H9 (cell line): ENCODE measurements around the gene ATP8A2. TPM values are rescaled to one million over a fixed set of nuclear protein-coding genes. Genes with fewer than 3 reads are reported as not detected.

Experiments used
- DNase-seq: peaks from one replicate; pipeline ENCODE4 v3.0.0-alpha.2; 2017
- H2AFZ ChIP-seq: one replicate; pipeline ENCODE4 v1.6.1; 2013; ENCODE audit warnings: mild to moderate bottlenecking, low read length, control low read depth, moderate library complexity
- H2AK5ac ChIP-seq: 2 replicates; pipeline ENCODE4 v1.6.1; 2013; ENCODE audit warnings: low read length, control low read depth, mixed read lengths; ENCODE audit not compliant: insufficient read length
- H2BK120ac ChIP-seq: one replicate; pipeline ENCODE4 v1.6.1; 2013; ENCODE audit warnings: low read depth, mild to moderate bottlenecking, low read length, control low read depth, inconsistent platforms; ENCODE audit not compliant: poor library complexity, severe bottlenecking
- H2BK12ac ChIP-seq: 2 replicates; pipeline ENCODE4 v1.6.1; 2013; ENCODE audit warnings: low read length, control low read depth, mixed read lengths, low read depth; ENCODE audit not compliant: insufficient read length
- H2BK15ac ChIP-seq: 2 replicates; pipeline ENCODE4 v1.6.1; 2013; ENCODE audit warnings: low read depth, low read length, control low read depth
- H2BK20ac ChIP-seq: one replicate; pipeline ENCODE4 v1.6.1; 2013; ENCODE audit warnings: low read depth, mild to moderate bottlenecking, low read length, control low read depth, inconsistent platforms; ENCODE audit not compliant: poor library complexity, severe bottlenecking
- H2BK5ac ChIP-seq: 2 replicates; pipeline ENCODE4 v1.6.1; 2013; ENCODE audit warnings: low read length, control low read depth, mixed read lengths; ENCODE audit not compliant: insufficient read length
- H3K14ac ChIP-seq: 2 replicates; pipeline ENCODE4 v1.6.1; 2013; ENCODE audit warnings: low read length, control low read depth; ENCODE audit not compliant: insufficient read depth
- H3K18ac ChIP-seq: 2 replicates; pipeline ENCODE4 v1.6.1; 2013; ENCODE audit warnings: low read depth, mild to moderate bottlenecking, mixed read lengths, low read length, control low read depth; ENCODE audit not compliant: insufficient read length
- H3K23ac ChIP-seq: 2 replicates; pipeline ENCODE4 v1.6.1; 2013; ENCODE audit warnings: low read length, control low read depth, mixed read lengths, low read depth; ENCODE audit not compliant: insufficient read length
- H3K23me2 ChIP-seq: 2 replicates; pipeline ENCODE4 v1.6.1; 2013; ENCODE audit warnings: low read depth, mild to moderate bottlenecking, mixed read lengths, low read length, control low read depth; ENCODE audit not compliant: insufficient read length, poor library complexity, severe bottlenecking
- H3K27ac ChIP-seq: 2 replicates; pipeline ENCODE4 v1.5.1; 2013; ENCODE audit warnings: low read length, control low read depth, mixed read lengths, low read depth; ENCODE audit not compliant: insufficient read length
- H3K27me3 ChIP-seq: 2 replicates; pipeline ENCODE4 v1.6.1; 2013; ENCODE audit warnings: low read length, control low read depth, inconsistent platforms; ENCODE audit not compliant: insufficient read depth
- H3K4ac ChIP-seq: 2 replicates; pipeline ENCODE4 v1.6.1; 2013; ENCODE audit warnings: low read depth, mild to moderate bottlenecking, control low read depth, inconsistent platforms, low read length, moderate library complexity
- H3K4me1 ChIP-seq: 2 replicates; pipeline ENCODE4 v1.6.1; 2013; ENCODE audit warnings: low read length, control low read depth, inconsistent platforms; ENCODE audit not compliant: insufficient read depth
- H3K4me2 ChIP-seq: 2 replicates; pipeline ENCODE4 v1.6.1; 2013; ENCODE audit warnings: low read length, control low read depth, mixed read lengths; ENCODE audit not compliant: insufficient read length, insufficient read depth
- H3K56ac ChIP-seq: 2 replicates; pipeline ENCODE4 v1.6.1; 2013; ENCODE audit warnings: low read depth, mild to moderate bottlenecking, mixed read lengths, low read length, control low read depth; ENCODE audit not compliant: insufficient read length
- H3K79me1 ChIP-seq: 2 replicates; pipeline ENCODE4 v1.6.1; 2013; ENCODE audit warnings: low read depth, mild to moderate bottlenecking, moderate library complexity, low read length, control low read depth, inconsistent platforms; ENCODE audit not compliant: insufficient read depth, poor library complexity, severe bottlenecking
- H3K79me2 ChIP-seq: 2 replicates; pipeline ENCODE4 v1.6.1; 2013; ENCODE audit warnings: low read length, control low read depth, inconsistent platforms; ENCODE audit not compliant: insufficient read depth
- H3K9ac ChIP-seq: 2 replicates; pipeline ENCODE4 v1.6.1; 2013; ENCODE audit warnings: low read length, control low read depth, mixed read lengths; ENCODE audit not compliant: insufficient read length; ENCODE audit errors: extremely low read depth
- H3K9me3 ChIP-seq: one replicate; pipeline ENCODE4 v1.6.1; 2013; ENCODE audit warnings: low read depth, low read length, inconsistent platforms; ENCODE audit not compliant: control insufficient read depth
- H3T11ph ChIP-seq: one replicate; pipeline ENCODE4 v1.6.1; 2013; ENCODE audit warnings: mild to moderate bottlenecking, low read length, control low read depth, inconsistent platforms
- H4K20me1 ChIP-seq: one replicate; pipeline ENCODE4 v1.6.1; 2013; ENCODE audit not compliant: control insufficient read depth, insufficient read length, insufficient read depth
- H4K5ac ChIP-seq: 2 replicates; pipeline ENCODE4 v1.6.1; 2013; ENCODE audit warnings: low read depth, mild to moderate bottlenecking, mixed read lengths, low read length, control low read depth; ENCODE audit not compliant: insufficient read length
- H4K8ac ChIP-seq: replicated peaks from 2 replicates; pipeline ENCODE4 v1.6.1; 2013; ENCODE audit warnings: low read length, control low read depth, mixed read lengths, low read depth; ENCODE audit not compliant: insufficient read length
- H4K91ac ChIP-seq: 2 replicates; pipeline ENCODE4 v1.6.1; 2013; ENCODE audit warnings: low read depth, mild to moderate bottlenecking, moderate library complexity, mixed read lengths, low read length, control low read depth; ENCODE audit not compliant: insufficient read length
- H3K27ac Mint-ChIP-seq, 3 experiments: 2 replicates in 2 of 3; 3 replicates in 1 of 3; pipeline ENCODE4 v1.8.0; 2020 to 2021; ENCODE audit warnings: mixed read lengths in 3 of 3, mild to moderate bottlenecking in 1 of 3, moderate library complexity in 1 of 3
- H3K27me3 Mint-ChIP-seq: 2 replicates; pipeline ENCODE4 v1.8.0; 2021; ENCODE audit warnings: low read depth, mild to moderate bottlenecking, moderate library complexity, mixed read lengths
- H3K36me3 Mint-ChIP-seq, 3 experiments: 2 replicates in 2 of 3; 3 replicates in 1 of 3; pipeline ENCODE4 v1.8.0; 2020 to 2021; ENCODE audit warnings: low read depth in 3 of 3, mixed read lengths in 3 of 3; ENCODE audit not compliant: insufficient read depth in 1 of 3
- H3K4me1 Mint-ChIP-seq, 2 experiments: 2 replicates each; pipeline ENCODE4 v1.8.0; 2020; ENCODE audit warnings: mixed read lengths in 2 of 2
- H3K4me3 Mint-ChIP-seq, 2 experiments: 2 replicates in 1 of 2; 3 replicates in 1 of 2; pipeline ENCODE4 v1.8.0; 2020 to 2021; ENCODE audit warnings: mild to moderate bottlenecking in 2 of 2, mixed read lengths in 2 of 2, moderate library complexity in 1 of 2
- H3K9me3 Mint-ChIP-seq, 2 experiments: 2 replicates in 1 of 2; 3 replicates in 1 of 2; pipeline ENCODE4 v1.8.0; 2020; ENCODE audit warnings: mild to moderate bottlenecking in 2 of 2, mixed read lengths in 2 of 2, moderate library complexity in 1 of 2
- WGBS: extraction: QIAGEN DNeasy Blood & Tissue Kit; methylation state at CpG from one replicate; pipeline ENCODE4 v1.1.7; 2013; ENCODE audit warnings: missing lambda C conversion rate, low lambda C conversion rate, mixed read lengths; ENCODE audit not compliant: insufficient read length; ENCODE audit errors: extremely low coverage; 5-methylcytosine and 5-hydroxymethylcytosine counted together
- total RNA-seq: library from RNA; stranded (reverse); gene quantifications from 2 replicates; pipeline ENCODE4 v1.2.1, GENCODE V29; 2021
- TF ChIP-seq, protein P1 (sequence below): fragments of 200-600 bp; sonication (generic); conservative IDR thresholded peaks from 3 replicates; pipeline ENCODE4 v1.8.0; 2021; ENCODE audit warnings: antibody characterized with exemption, mild to moderate bottlenecking

Gene ATP8A2
- total RNA-seq, 1 experiment from 2014 or later = 18.2 TPM

DNA sequence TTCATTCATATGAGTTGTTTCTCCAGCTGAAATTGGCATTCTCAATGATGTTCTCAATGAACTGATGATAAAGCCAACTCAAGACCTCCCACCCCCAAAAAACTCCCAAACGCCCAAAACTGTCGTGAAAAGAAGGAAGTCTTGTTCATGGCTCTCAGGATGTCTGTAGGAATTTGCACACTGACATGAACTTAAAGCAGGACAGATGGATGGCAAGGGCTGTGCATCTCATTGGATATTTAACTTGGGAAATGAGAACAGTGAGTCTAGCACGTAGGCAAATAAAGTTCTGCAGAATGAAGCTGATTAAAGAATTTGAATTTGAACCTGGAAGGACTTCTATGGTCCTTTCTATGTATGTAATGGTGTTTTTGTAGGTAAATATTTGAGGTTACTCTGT, 374.4 kb downstream of the ATP8A2 start:
- H3K56ac ChIP-seq = no peak overlapping the region
- H3K9me3 Mint-ChIP-seq = no peaks in the 10 kb centered on the region
- no peak overlapping the region for H4K5ac ChIP-seq
- 0 out of 2 replicates have a peak, but pooled peaks cover 2% of the 10 kb centered on the region for H3K79me2 ChIP-seq
- H2AFZ ChIP-seq = no peak overlapping the region
- no peak overlapping the region for H4K8ac ChIP-seq
- H3K27me3 ChIP-seq = no peaks in the 10 kb centered on the region
- no peak for DNase-seq
- H3K4me2 ChIP-seq = no peak overlapping the region
- H3K23me2 ChIP-seq = no peaks in the 10 kb centered on the region
- H2AK5ac ChIP-seq = no peak overlapping the region
- H2BK5ac ChIP-seq = no peak overlapping the region
- H3K4me1 ChIP-seq = no peaks in the 10 kb centered on the region; the same call in 1 of the 2 replicates
- no peak overlapping the region for H3T11ph ChIP-seq
- H3K14ac ChIP-seq = no peak overlapping the region
- H3K18ac ChIP-seq = no peak overlapping the region
- H2BK15ac ChIP-seq = no peak overlapping the region
- H3K4me1 Mint-ChIP-seq = peaks cover 21 to 22% of the 10 kb centered on the region in 2 experiments
- no peak overlapping the region for H2BK12ac ChIP-seq
- no peaks in the 10 kb centered on the region for H4K20me1 ChIP-seq
- no CpG with 5 or more reads among the region's 3 CpGs for WGBS
- H3K4me3 Mint-ChIP-seq = no peak overlapping the region
- no peaks in the 10 kb centered on the region for H3K79me1 ChIP-seq
- no peak overlapping the region for H3K27ac Mint-ChIP-seq
- H3K4ac ChIP-seq = no peak overlapping the region
- H3K36me3 Mint-ChIP-seq = no peaks in the 10 kb centered on the region
- H3K27ac ChIP-seq = no peak overlapping the region
- no peak overlapping the region for H2BK20ac ChIP-seq
- H3K23ac ChIP-seq = no peak overlapping the region
- no peak overlapping the region for H2BK120ac ChIP-seq
- H3K27me3 Mint-ChIP-seq = no peaks in the 10 kb centered on the region
- no peak overlapping the region for H3K9ac ChIP-seq
- TF ChIP-seq, protein P1, sequence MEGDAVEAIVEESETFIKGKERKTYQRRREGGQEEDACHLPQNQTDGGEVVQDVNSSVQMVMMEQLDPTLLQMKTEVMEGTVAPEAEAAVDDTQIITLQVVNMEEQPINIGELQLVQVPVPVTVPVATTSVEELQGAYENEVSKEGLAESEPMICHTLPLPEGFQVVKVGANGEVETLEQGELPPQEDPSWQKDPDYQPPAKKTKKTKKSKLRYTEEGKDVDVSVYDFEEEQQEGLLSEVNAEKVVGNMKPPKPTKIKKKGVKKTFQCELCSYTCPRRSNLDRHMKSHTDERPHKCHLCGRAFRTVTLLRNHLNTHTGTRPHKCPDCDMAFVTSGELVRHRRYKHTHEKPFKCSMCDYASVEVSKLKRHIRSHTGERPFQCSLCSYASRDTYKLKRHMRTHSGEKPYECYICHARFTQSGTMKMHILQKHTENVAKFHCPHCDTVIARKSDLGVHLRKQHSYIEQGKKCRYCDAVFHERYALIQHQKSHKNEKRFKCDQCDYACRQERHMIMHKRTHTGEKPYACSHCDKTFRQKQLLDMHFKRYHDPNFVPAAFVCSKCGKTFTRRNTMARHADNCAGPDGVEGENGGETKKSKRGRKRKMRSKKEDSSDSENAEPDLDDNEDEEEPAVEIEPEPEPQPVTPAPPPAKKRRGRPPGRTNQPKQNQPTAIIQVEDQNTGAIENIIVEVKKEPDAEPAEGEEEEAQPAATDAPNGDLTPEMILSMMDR = no peak
- H4K91ac ChIP-seq = no peak overlapping the region
- H3K9me3 ChIP-seq = no peaks in the 10 kb centered on the region
